IMR-90 (cell line): ENCODE results near the gene CEP170B. TPM values are rescaled to one million over a fixed set of nuclear protein-coding genes. Genes with fewer than 3 reads are reported as not detected.

Experiments
- ATAC-seq: fragments of 200-7000 bp; cut with Tn5 transposase; 2 replicates; pipeline ENCODE4 v1.9.1; 2020; ENCODE audit warnings: low read depth, mild to moderate bottlenecking, moderate library complexity
- BruUV-seq: library from RNA; stranded (reverse); fragments of 400-500 nt; replicated peaks from 2 replicates; lab custom pipeline; 2021; lab: Mats Ljungman, UMichigan
- CTCF ChIA-PET: fragments of 300-600 bp; formaldehyde crosslinking; extraction: SDS; loops from one replicate; lab custom pipeline; 2021; ENCODE audit warnings: antibody characterized with exemption; lab: Yijun Ruan, JAX
- POLR2A ChIA-PET: fragments of 300-600 bp; sonication (Branson Sonifier 250); formaldehyde crosslinking; loops from one replicate; lab custom pipeline; 2022; ENCODE audit warnings: antibody characterized with exemption; ENCODE audit not compliant: unreplicated experiment; lab: Charles Lee
- DNase-seq: peaks from one replicate; pipeline ENCODE4 v3.0.0; 2013
- H2AFZ ChIP-seq: replicated peaks from 2 replicates; pipeline ENCODE3; 2013; ENCODE audit warnings: low read length, mild to moderate bottlenecking; ENCODE audit not compliant: poor library complexity
- H2AK5ac ChIP-seq: 2 replicates; pipeline ENCODE4 v1.6.1; 2013; ENCODE audit warnings: low read depth, low read length, inconsistent platforms
- H2AK9ac ChIP-seq: replicated peaks from 2 replicates; pipeline ENCODE3; 2013; ENCODE audit warnings: mild to moderate bottlenecking, low read depth, low read length, moderate library complexity; ENCODE audit not compliant: poor library complexity
- H2BK120ac ChIP-seq: 2 replicates; pipeline ENCODE4 v1.6.1; 2013; ENCODE audit warnings: low read depth, low read length, inconsistent platforms
- H2BK15ac ChIP-seq: 3 replicates; pipeline ENCODE4 v1.6.1; 2013; ENCODE audit warnings: low read depth, low read length, inconsistent platforms
- H2BK20ac ChIP-seq: 2 replicates; pipeline ENCODE4 v1.6.1; 2013; ENCODE audit warnings: low read depth, mild to moderate bottlenecking, inconsistent platforms, low read length, moderate library complexity
- H2BK5ac ChIP-seq: 2 replicates; pipeline ENCODE4 v1.6.1; 2013; ENCODE audit warnings: mild to moderate bottlenecking, low read depth, low read length, inconsistent platforms; ENCODE audit not compliant: poor library complexity, severe bottlenecking
- H3K14ac ChIP-seq: replicated peaks from 2 replicates; pipeline ENCODE4 v1.6.1; 2013; ENCODE audit warnings: low read depth, low read length, inconsistent platforms
- H3K18ac ChIP-seq: 2 replicates; pipeline ENCODE4 v1.6.1; 2013; ENCODE audit warnings: low read depth, low read length, control low read depth
- H3K23ac ChIP-seq: 2 replicates; pipeline ENCODE4 v1.6.1; 2013; ENCODE audit warnings: low read depth, low read length, inconsistent platforms
- H3K27ac ChIP-seq: 2 replicates; pipeline ENCODE4 v1.5.1; 2013; ENCODE audit warnings: mild to moderate bottlenecking, control low read depth, low read length; ENCODE audit not compliant: insufficient read depth
- H3K27me3 ChIP-seq: 2 replicates; pipeline ENCODE4 v1.6.1; 2013; ENCODE audit warnings: low read length; ENCODE audit not compliant: control insufficient read depth, insufficient read depth
- H3K36me3 ChIP-seq: 2 replicates; pipeline ENCODE4 v1.6.1; 2013; ENCODE audit warnings: low read length, mixed read lengths; ENCODE audit not compliant: control insufficient read depth, insufficient read depth
- H3K4ac ChIP-seq: 2 replicates; pipeline ENCODE4 v1.6.1; 2013; ENCODE audit warnings: low read depth, low read length, inconsistent platforms
- H3K4me1 ChIP-seq: 2 replicates; pipeline ENCODE4 v1.6.1; 2013; ENCODE audit warnings: low read length, mixed read lengths; ENCODE audit not compliant: control insufficient read depth, insufficient read depth
- H3K4me2 ChIP-seq: 2 replicates; pipeline ENCODE4 v1.6.1; 2013; ENCODE audit warnings: low read depth, mild to moderate bottlenecking, control low read depth, low read length, moderate library complexity
- H3K4me3 ChIP-seq: 2 replicates; pipeline ENCODE4 v1.5.1; 2013; ENCODE audit warnings: low read depth, mild to moderate bottlenecking, control low read depth, low read length, moderate library complexity; ENCODE audit not compliant: insufficient read depth
- H3K56ac ChIP-seq: 2 replicates; pipeline ENCODE4 v1.6.1; 2013; ENCODE audit warnings: low read length, inconsistent platforms; ENCODE audit not compliant: insufficient read depth; ENCODE audit errors: extremely low read depth
- H3K79me1 ChIP-seq, 2 experiments: 2 replicates each; pipeline ENCODE4 v1.6.1; 2013; ENCODE audit warnings: low read length in 2 of 2, inconsistent platforms in 1 of 2, low read depth in 1 of 2
- H3K9ac ChIP-seq: 2 replicates; pipeline ENCODE4 v1.6.1; 2013; ENCODE audit warnings: low read depth, low read length, control low read depth
- H3K9me1 ChIP-seq: 2 replicates; pipeline ENCODE4 v1.6.1; 2013; ENCODE audit warnings: low read length, inconsistent platforms; ENCODE audit not compliant: insufficient read depth
- H3K9me3 ChIP-seq: 2 replicates; pipeline ENCODE4 v1.6.1; 2013; ENCODE audit warnings: low read length; ENCODE audit not compliant: control insufficient read depth, insufficient read depth
- H4K20me1 ChIP-seq: 2 replicates; pipeline ENCODE4 v1.6.1; 2013; ENCODE audit warnings: low read length, inconsistent platforms; ENCODE audit not compliant: insufficient read depth
- H4K5ac ChIP-seq: 2 replicates; pipeline ENCODE4 v1.6.1; 2013; ENCODE audit warnings: mild to moderate bottlenecking, low read depth, low read length, control low read depth
- H4K8ac ChIP-seq, 2 experiments: 2 replicates each; pipeline ENCODE4 v1.6.1; 2013; ENCODE audit warnings: low read depth in 2 of 2, low read length in 2 of 2, control low read depth in 1 of 2, inconsistent platforms in 1 of 2
- H4K91ac ChIP-seq: 2 replicates; pipeline ENCODE4 v1.6.1; 2013; ENCODE audit warnings: low read depth, low read length, inconsistent platforms; ENCODE audit not compliant: insufficient read depth
- BHLHE40 ChIP-seq: fragments of 150-350 bp; IDR thresholded peaks from 2 replicates; pipeline ENCODE4 v1.6.1; 2016; ENCODE audit warnings: mild to moderate bottlenecking, low read depth, low read length
- CEBPB ChIP-seq: IDR thresholded peaks from 2 replicates; pipeline ENCODE4 v1.6.1; 2012; ENCODE audit warnings: low read depth, low read length, improper control_type of control experiment
- CHD1 ChIP-seq: IDR thresholded peaks from 2 replicates; pipeline ENCODE4 v1.6.1; 2012; ENCODE audit warnings: low read depth, low read length, improper control_type of control experiment
- ELK1 ChIP-seq: fragments of 150-350 bp; IDR thresholded peaks from 2 replicates; pipeline ENCODE4 v1.6.1; 2016; ENCODE audit warnings: low read depth, mild to moderate bottlenecking, low read length, moderate library complexity, borderline replicate concordance
- FOS ChIP-seq: fragments of 150-350 bp; IDR thresholded peaks from 2 replicates; pipeline ENCODE4 v1.6.1; 2016; ENCODE audit warnings: low read depth, low read length
- MAFK ChIP-seq: IDR thresholded peaks from 2 replicates; pipeline ENCODE4 v1.6.1; 2012; ENCODE audit warnings: low read depth, low read length, improper control_type of control experiment
- POLR2A ChIP-seq: IDR thresholded peaks from 2 replicates; pipeline ENCODE4 v1.6.1; 2012; ENCODE audit warnings: mild to moderate bottlenecking, low read depth, low read length
- RAD21 ChIP-seq: IDR thresholded peaks from 2 replicates; pipeline ENCODE4 v1.6.1; 2012; ENCODE audit warnings: low read length, improper control_type of control experiment
- RFX5 ChIP-seq: IDR thresholded peaks from 2 replicates; pipeline ENCODE4 v1.8.0; 2012; ENCODE audit warnings: low read depth, mild to moderate bottlenecking, low read length, moderate library complexity
- SMC3 ChIP-seq: fragments of 150-350 bp; IDR thresholded peaks from 2 replicates; pipeline ENCODE4 v1.6.1; 2016; ENCODE audit warnings: low read depth, mild to moderate bottlenecking, antibody characterized with exemption, low read length, moderate library complexity
- USF2 ChIP-seq: fragments of 150-350 bp; IDR thresholded peaks from 2 replicates; pipeline ENCODE4 v1.6.1; 2017; ENCODE audit warnings: mild to moderate bottlenecking, antibody characterized with exemption, low read length, low read depth
- WGBS, 2 experiments: methylation state at CpG; one replicate each; pipeline versions ENCODE4 v1.1.5 to v1.1.7; 2013; ENCODE audit warnings: missing lambda C conversion rate in 2 of 2; ENCODE audit not compliant: insufficient read length in 1 of 2; ENCODE audit errors: extremely low coverage in 2 of 2; 5-methylcytosine and 5-hydroxymethylcytosine counted together
- dilution Hi-C: fragments of 300-500 bp; cut with HindIII; formaldehyde crosslinking; loops from one replicate; pipeline ENCODE4 v1.14.3; 2018; ENCODE audit warnings: low sequenced_read_pairs; ENCODE audit not compliant: unreplicated experiment
- in situ Hi-C: fragments of 300-500 bp; cut with MboI; formaldehyde crosslinking; loops from 3 replicates; pipeline ENCODE4 v1.14.3; 2019; ENCODE audit warnings: low sequenced_read_pairs, inconsistent platforms, mixed read lengths
- intact Hi-C: fragments of 100-400 bp; cut with micrococcal nuclease; formaldehyde crosslinking; loops from 2 replicates; pipeline ENCODE4 v1.10.0; 2022
- polyA plus RNA-seq, 3 experiments: library from polyadenylated mRNA; depleted of rRNA; stranded (reverse); fragments of >200 nt; gene quantifications; 2 replicates each; pipeline ENCODE4 v1.2.3, GENCODE V29; 2012; ENCODE audit warnings: low replicate concordance in 1 of 3
- total RNA-seq: library from RNA; depleted of rRNA; stranded (reverse); fragments of >200 nt; gene quantifications from 2 replicates; pipeline ENCODE4 v1.2.3, GENCODE V29; 2012

Gene CEP170B
- total and polyA plus RNA-seq, 2 of the 4 experiments (the other 2 are of a cell fraction): 3.6 to 13.1 TPM

- intact Hi-C loops (no loop called here), in situ Hi-C loops (no loop called here)
These were observed 18.1 kb downstream of the CEP170B start for GRCh38 chr14:104882991-104883660.

More at GRCh38 chr14:104882991-104883660, 18.1 kb downstream of the CEP170B start:
- Histone ChIP-seq H3K18ac (no peak overlapping the region), H3K4me2 (no peak overlapping the region), H2AK5ac (no peak overlapping the region), H3K4me1 (no peaks in the 10 kb centered on the region), H3K14ac (no peak overlapping the region), H3K9me3 (no peaks in the 10 kb centered on the region), H2BK120ac (no peak overlapping the region), H2AFZ (no peak overlapping the region), H2BK15ac (no peak overlapping the region), H3K36me3 (peaks cover 48% of the 10 kb centered on the region), H4K8ac (no peak overlapping the region), H2BK20ac (no peak overlapping the region), H4K91ac (no peak overlapping the region), H3K4me3 (no peak overlapping the region), H3K79me1 (peaks cover 0 to 6% of the 10 kb centered on the region in 2 experiments; a peak in 1 of 4 replicates), H3K9ac (no peak overlapping the region), H3K27ac (no peak overlapping the region), H3K56ac (no peak overlapping the region), H3K9me1 (no peaks in the 10 kb centered on the region), H3K27me3 (no peaks in the 10 kb centered on the region), H4K5ac (no peak overlapping the region), H4K20me1 (no peaks in the 10 kb centered on the region; the same call in 1 of the 2 replicates), H3K23ac (no peak overlapping the region), H2AK9ac (no peak overlapping the region), H2BK5ac (no peak overlapping the region), H3K4ac (no peak overlapping the region)
- ATAC-seq (no peak), DNase-seq (no peak)
- POLR2A ChIA-PET: no interaction called here
- WGBS, 2 experiments: 92% methylated on average over 30 of the region's 38 CpGs; no CpG with 5 or more reads in 1 of the 2 experiments
- CTCF ChIA-PET: no interaction called here
- dilution Hi-C loops: no loop called here
- BruUV-seq: no TSS peak
- TF ChIP-seq ELK1: no peak
- TF ChIP-seq BHLHE40: no peak
- TF ChIP-seq POLR2A: no peak
- TF ChIP-seq FOS: no peak
- no peak for TF ChIP-seq USF2
- no peak for TF ChIP-seq CHD1
- TF ChIP-seq MAFK: no peak
- no peak for TF ChIP-seq RFX5
- TF ChIP-seq SMC3: no peak
- TF ChIP-seq CEBPB: no peak
- no peak for TF ChIP-seq RAD21
